Neural cell (in vitro differentiated cells): ENCODE measurements around the gene TIAM2. TPM values are rescaled to one million over a fixed set of nuclear protein-coding genes. Genes with fewer than 3 reads are reported as not detected.

Experiments
- H2AFZ ChIP-seq: fragments of 200-600, 300-800 bp; sonication (generic), shearing (Covaris generic); 2 replicates; pipeline ENCODE4 v1.6.0; 2014; ENCODE audit warnings: low read depth, mild to moderate bottlenecking, antibody characterized with exemption, low read length, moderate library complexity
- H3F3A ChIP-seq: fragments of 200-600 bp; shearing (Covaris generic); 2 replicates; pipeline ENCODE4 v1.6.1; 2016; ENCODE audit warnings: mild to moderate bottlenecking, moderate library complexity, mixed read lengths, antibody characterized with exemption, low read length; ENCODE audit not compliant: insufficient read depth, poor library complexity, severe bottlenecking
- H3K27ac ChIP-seq: fragments of 200-600, 300-800 bp; sonication (generic), shearing (Covaris generic); 2 replicates; pipeline ENCODE4 v1.5.1; 2014; ENCODE audit warnings: mild to moderate bottlenecking, low read length, moderate library complexity
- H3K27me3 ChIP-seq: fragments of 300-800, 200-600 bp; sonication (generic), shearing (Covaris generic); 2 replicates; pipeline ENCODE4 v1.6.0; 2014; ENCODE audit warnings: mild to moderate bottlenecking, low read depth, low read length, moderate library complexity; ENCODE audit not compliant: insufficient read depth
- H3K36me3 ChIP-seq: fragments of 300-800, 200-600 bp; sonication (generic), shearing (Covaris generic); 2 replicates; pipeline ENCODE4 v1.5.1; 2014; ENCODE audit warnings: mild to moderate bottlenecking, antibody characterized with exemption, low read length, moderate library complexity; ENCODE audit not compliant: insufficient read depth
- H3K4me2 ChIP-seq: fragments of 300-800, 200-600 bp; sonication (generic), shearing (Covaris generic); 2 replicates; pipeline ENCODE4 v1.6.0; 2014; ENCODE audit warnings: mild to moderate bottlenecking, low read length
- H3K4me3 ChIP-seq: fragments of 300-800, 200-600 bp; sonication (generic), shearing (Covaris generic); 2 replicates; pipeline ENCODE4 v1.5.1; 2014; ENCODE audit warnings: mild to moderate bottlenecking, low read length, moderate library complexity
- H3K79me2 ChIP-seq: fragments of 200-600 bp; shearing (Covaris generic); replicated peaks from 2 replicates; pipeline ENCODE4 v1.6.0; 2014; ENCODE audit warnings: mild to moderate bottlenecking, low read length, moderate library complexity; ENCODE audit not compliant: insufficient read depth
- H3K9ac ChIP-seq: fragments of 300-800, 200-600 bp; sonication (generic), shearing (Covaris generic); 2 replicates; pipeline ENCODE4 v1.6.1; 2016; ENCODE audit warnings: mild to moderate bottlenecking, low read length, mixed read lengths
- H3K9me2 ChIP-seq: fragments of 200-600 bp; shearing (Covaris generic); 2 replicates; pipeline ENCODE4 v1.6.1; 2016; ENCODE audit warnings: mild to moderate bottlenecking, low read length, mixed read lengths; ENCODE audit not compliant: insufficient read depth
- H3K9me3 ChIP-seq: fragments of 200-600, 300-800 bp; sonication (generic), shearing (Covaris generic); 2 replicates; pipeline ENCODE4 v1.6.1; 2016; ENCODE audit warnings: mild to moderate bottlenecking, mixed run types, low read length, moderate library complexity, mixed read lengths
- H4K20me1 ChIP-seq: fragments of 200-600 bp; shearing (Covaris generic); 2 replicates; pipeline ENCODE4 v1.6.1; 2016; ENCODE audit warnings: mild to moderate bottlenecking, mixed run types; ENCODE audit not compliant: insufficient read depth
- EP300 ChIP-seq: fragments of 450-650 bp; conservative IDR thresholded peaks from 2 replicates; pipeline ENCODE4 v1.6.1; 2014; ENCODE audit warnings: antibody characterized with exemption, mild to moderate bottlenecking, moderate library complexity; ENCODE audit not compliant: poor library complexity, severe bottlenecking
- EZH2 ChIP-seq: fragments of 200-600, 300-800 bp; shearing (Covaris generic), sonication (generic); IDR thresholded peaks from 2 replicates; pipeline ENCODE4 v1.6.1; 2014; ENCODE audit warnings: antibody characterized with exemption, low read length, borderline replicate concordance, mild to moderate bottlenecking; ENCODE audit not compliant: insufficient read depth, poor library complexity, severe bottlenecking
- MXI1 ChIP-seq: fragments of 450-650 bp; conservative IDR thresholded peaks from 2 replicates; pipeline ENCODE4 v1.6.1; 2014; ENCODE audit warnings: antibody characterized with exemption, mild to moderate bottlenecking; ENCODE audit not compliant: poor library complexity, severe bottlenecking
- POLR2AphosphoS5 ChIP-seq: IDR thresholded peaks from 2 replicates; pipeline ENCODE4 v1.6.1; 2012
- RAD21 ChIP-seq: fragments of 450-650 bp; conservative IDR thresholded peaks from 2 replicates; pipeline ENCODE4 v1.6.1; 2014; ENCODE audit warnings: antibody characterized with exemption, mild to moderate bottlenecking, moderate library complexity
- SMC3 ChIP-seq: fragments of 450-650 bp; conservative IDR thresholded peaks from 2 replicates; pipeline ENCODE4 v1.6.1; 2014; ENCODE audit warnings: antibody characterized with exemption, mild to moderate bottlenecking, moderate library complexity; ENCODE audit not compliant: poor library complexity
- TAF1 ChIP-seq: IDR thresholded peaks from 2 replicates; pipeline ENCODE4 v1.6.1; 2012; ENCODE audit warnings: low read depth
- polyA plus RNA-seq: library from polyadenylated mRNA; depleted of rRNA; stranded (reverse); fragments of >200 nt; gene quantifications from 2 replicates; pipeline ENCODE4 v1.2.3, GENCODE V29; 2014
- TF ChIP-seq, protein P1 (sequence below): fragments of 450-650 bp; IDR thresholded peaks from 2 replicates; pipeline ENCODE4 v1.5.1; 2014; ENCODE audit warnings: antibody characterized with exemption, mild to moderate bottlenecking, moderate library complexity; ENCODE audit not compliant: poor library complexity, severe bottlenecking
- TF ChIP-seq, protein P2 (sequence below): IDR thresholded peaks from 2 replicates; pipeline ENCODE4 v1.6.1; 2012; ENCODE audit warnings: borderline replicate concordance

The TIAM2 gene
- polyA plus RNA-seq, 1 donor from 2014 or later = 73.3 TPM

DNA sequence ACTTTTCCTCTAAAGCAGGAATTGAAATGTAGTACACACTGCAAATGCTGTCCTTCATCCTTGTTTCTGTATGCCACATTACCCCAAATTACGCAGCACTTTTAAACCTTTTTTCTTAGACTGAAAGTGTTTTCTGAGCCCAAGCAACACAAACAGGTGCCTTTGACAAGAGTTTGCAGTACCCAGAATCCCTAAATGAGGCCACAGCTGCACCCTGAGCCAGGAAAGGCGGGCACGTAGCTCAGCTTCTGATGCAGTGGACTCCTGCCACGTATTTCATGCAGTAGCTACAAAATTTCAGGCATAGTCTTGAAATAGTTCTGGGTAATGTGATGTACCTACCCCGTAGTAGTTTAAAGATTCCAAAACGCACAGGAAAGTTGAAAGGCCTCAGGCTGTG is 237.7 kb downstream of the TIAM2 start:
- Histone ChIP-seq H4K20me1 (no peaks in the 10 kb centered on the region), H3F3A (no peaks in the 10 kb centered on the region), H3K27ac (no peak overlapping the region), H3K9ac (no peak overlapping the region), H3K4me3 (no peak overlapping the region), H3K9me3 (no peaks in the 10 kb centered on the region), H3K36me3 (no peaks in the 10 kb centered on the region), H2AFZ (no peak overlapping the region), H3K27me3 (no peaks in the 10 kb centered on the region), H3K79me2 (peaks cover 15% of the 10 kb centered on the region), H3K4me2 (no peak overlapping the region), H3K9me2 (no peaks in the 10 kb centered on the region)
- TF ChIP-seq, protein P1, sequence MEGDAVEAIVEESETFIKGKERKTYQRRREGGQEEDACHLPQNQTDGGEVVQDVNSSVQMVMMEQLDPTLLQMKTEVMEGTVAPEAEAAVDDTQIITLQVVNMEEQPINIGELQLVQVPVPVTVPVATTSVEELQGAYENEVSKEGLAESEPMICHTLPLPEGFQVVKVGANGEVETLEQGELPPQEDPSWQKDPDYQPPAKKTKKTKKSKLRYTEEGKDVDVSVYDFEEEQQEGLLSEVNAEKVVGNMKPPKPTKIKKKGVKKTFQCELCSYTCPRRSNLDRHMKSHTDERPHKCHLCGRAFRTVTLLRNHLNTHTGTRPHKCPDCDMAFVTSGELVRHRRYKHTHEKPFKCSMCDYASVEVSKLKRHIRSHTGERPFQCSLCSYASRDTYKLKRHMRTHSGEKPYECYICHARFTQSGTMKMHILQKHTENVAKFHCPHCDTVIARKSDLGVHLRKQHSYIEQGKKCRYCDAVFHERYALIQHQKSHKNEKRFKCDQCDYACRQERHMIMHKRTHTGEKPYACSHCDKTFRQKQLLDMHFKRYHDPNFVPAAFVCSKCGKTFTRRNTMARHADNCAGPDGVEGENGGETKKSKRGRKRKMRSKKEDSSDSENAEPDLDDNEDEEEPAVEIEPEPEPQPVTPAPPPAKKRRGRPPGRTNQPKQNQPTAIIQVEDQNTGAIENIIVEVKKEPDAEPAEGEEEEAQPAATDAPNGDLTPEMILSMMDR = no peak
- TF ChIP-seq MXI1 (no peak), EP300 (no peak), EZH2 (no peak), SMC3 (no peak), TAF1 (no peak), RAD21 (no peak)
- TF ChIP-seq, protein P2, sequence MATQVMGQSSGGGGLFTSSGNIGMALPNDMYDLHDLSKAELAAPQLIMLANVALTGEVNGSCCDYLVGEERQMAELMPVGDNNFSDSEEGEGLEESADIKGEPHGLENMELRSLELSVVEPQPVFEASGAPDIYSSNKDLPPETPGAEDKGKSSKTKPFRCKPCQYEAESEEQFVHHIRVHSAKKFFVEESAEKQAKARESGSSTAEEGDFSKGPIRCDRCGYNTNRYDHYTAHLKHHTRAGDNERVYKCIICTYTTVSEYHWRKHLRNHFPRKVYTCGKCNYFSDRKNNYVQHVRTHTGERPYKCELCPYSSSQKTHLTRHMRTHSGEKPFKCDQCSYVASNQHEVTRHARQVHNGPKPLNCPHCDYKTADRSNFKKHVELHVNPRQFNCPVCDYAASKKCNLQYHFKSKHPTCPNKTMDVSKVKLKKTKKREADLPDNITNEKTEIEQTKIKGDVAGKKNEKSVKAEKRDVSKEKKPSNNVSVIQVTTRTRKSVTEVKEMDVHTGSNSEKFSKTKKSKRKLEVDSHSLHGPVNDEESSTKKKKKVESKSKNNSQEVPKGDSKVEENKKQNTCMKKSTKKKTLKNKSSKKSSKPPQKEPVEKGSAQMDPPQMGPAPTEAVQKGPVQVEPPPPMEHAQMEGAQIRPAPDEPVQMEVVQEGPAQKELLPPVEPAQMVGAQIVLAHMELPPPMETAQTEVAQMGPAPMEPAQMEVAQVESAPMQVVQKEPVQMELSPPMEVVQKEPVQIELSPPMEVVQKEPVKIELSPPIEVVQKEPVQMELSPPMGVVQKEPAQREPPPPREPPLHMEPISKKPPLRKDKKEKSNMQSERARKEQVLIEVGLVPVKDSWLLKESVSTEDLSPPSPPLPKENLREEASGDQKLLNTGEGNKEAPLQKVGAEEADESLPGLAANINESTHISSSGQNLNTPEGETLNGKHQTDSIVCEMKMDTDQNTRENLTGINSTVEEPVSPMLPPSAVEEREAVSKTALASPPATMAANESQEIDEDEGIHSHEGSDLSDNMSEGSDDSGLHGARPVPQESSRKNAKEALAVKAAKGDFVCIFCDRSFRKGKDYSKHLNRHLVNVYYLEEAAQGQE = no peak

GRCh38 chr6:155234167-155234566 is 239.1 kb downstream of the TIAM2 start:
- H3K27ac ChIP-seq = no peak overlapping the region
- H3K27me3 ChIP-seq = no peaks in the 10 kb centered on the region
- H3K79me2 ChIP-seq = peaks cover 10% of the 10 kb centered on the region
- no peak overlapping the region for H3K9ac ChIP-seq
- H3K9me2 ChIP-seq = no peaks in the 10 kb centered on the region
- no peaks in the 10 kb centered on the region for H3K9me3 ChIP-seq
- no peak overlapping the region for H2AFZ ChIP-seq
- no peaks in the 10 kb centered on the region for H4K20me1 ChIP-seq
- H3K4me3 ChIP-seq = no peak overlapping the region
- H3F3A ChIP-seq = no peaks in the 10 kb centered on the region
- H3K36me3 ChIP-seq = peaks cover 5% of the 10 kb centered on the region
- H3K4me2 ChIP-seq = no peak overlapping the region
- TF ChIP-seq, protein P1 = no peak
- TF ChIP-seq MXI1 (no peak), TAF1 (no peak), EP300 (no peak), SMC3 (no peak), EZH2 (no peak), RAD21 (no peak), POLR2AphosphoS5 (no peak)
- TF ChIP-seq, protein P2 = no peak
